SU-DHL-6 (cell line): Measurements from ENCODE around the gene MRPL21.
"Not testable (repeated sequence)": the region's sequence is repeated elsewhere in the genome, so short reads cannot be mapped to it uniquely, and the experiment has no call there.

Experiments used
- H2AFZ ChIP-seq: fragments of 200-600 bp; sonication (generic); 2 replicates; pipeline ENCODE4 v1.6.1; 2014; ENCODE audit warnings: low read depth, mild to moderate bottlenecking, moderate library complexity, mixed read lengths, antibody characterized with exemption, low read length; ENCODE audit not compliant: severe bottlenecking
- H3F3A ChIP-seq: fragments of 200-600 bp; shearing (Covaris generic); 2 replicates; pipeline ENCODE4 v1.6.0; 2016; ENCODE audit warnings: antibody characterized with exemption, mild to moderate bottlenecking; ENCODE audit not compliant: insufficient read depth
- H3K27ac ChIP-seq: fragments of 200-600 bp; sonication (generic); 2 replicates; pipeline ENCODE4 v1.5.1; 2016; ENCODE audit warnings: low read depth, mild to moderate bottlenecking, low read length, moderate library complexity, mixed read lengths
- H3K27me3 ChIP-seq: fragments of 200-600 bp; sonication (generic), shearing (Covaris generic); 2 replicates; pipeline ENCODE4 v1.6.0; 2014; ENCODE audit warnings: mild to moderate bottlenecking, low read length
- H3K36me3 ChIP-seq: fragments of 200-600 bp; sonication (generic); 2 replicates; pipeline ENCODE4 v1.6.1; 2014; ENCODE audit warnings: mild to moderate bottlenecking, low read length, mixed read lengths
- H3K4me2 ChIP-seq: fragments of 300-600, 200-600 bp; shearing (Covaris generic), sonication (generic); 2 replicates; pipeline ENCODE4 v1.6.0; 2014; ENCODE audit warnings: low read length, low read depth, mild to moderate bottlenecking; ENCODE audit not compliant: poor library complexity, severe bottlenecking
- H3K4me3 ChIP-seq: fragments of 200-600 bp; sonication (generic); 2 replicates; pipeline ENCODE4 v1.5.1; 2014; ENCODE audit warnings: antibody characterized with exemption, low read length, mild to moderate bottlenecking, mixed read lengths; ENCODE audit not compliant: insufficient read depth, poor library complexity, severe bottlenecking
- H3K79me2 ChIP-seq: fragments of 200-600 bp; sonication (generic); 2 replicates; pipeline ENCODE4 v1.6.1; 2014; ENCODE audit warnings: mild to moderate bottlenecking, low read length, moderate library complexity; ENCODE audit not compliant: insufficient read depth
- H3K9ac ChIP-seq: fragments of 200-600 bp; sonication (generic); 2 replicates; pipeline ENCODE4 v1.7.0; 2014; ENCODE audit warnings: mild to moderate bottlenecking, low read length
- H3K9me2 ChIP-seq: fragments of 200-600 bp; sonication (generic); replicated peaks from 2 replicates; pipeline ENCODE4 v1.6.1; 2014; ENCODE audit warnings: low read length; ENCODE audit not compliant: insufficient read depth
- H3K9me3 ChIP-seq: fragments of 200-600 bp; sonication (generic); 2 replicates; pipeline ENCODE4 v1.6.1; 2014; ENCODE audit warnings: low read length, mixed read lengths; ENCODE audit not compliant: insufficient read depth
- H4K20me1 ChIP-seq: fragments of 200-600 bp; sonication (generic); 2 replicates; pipeline ENCODE4 v1.6.1; 2014; ENCODE audit warnings: low read depth, mild to moderate bottlenecking, antibody characterized with exemption, low read length, moderate library complexity, mixed read lengths
- EZH2phosphoT487 ChIP-seq: fragments of 200-600 bp; sonication (generic), shearing (Covaris generic); conservative IDR thresholded peaks from 2 replicates; pipeline ENCODE4 v1.6.1; 2018; ENCODE audit warnings: mild to moderate bottlenecking, antibody characterized with exemption, low read length, moderate library complexity, mixed read lengths
- TF ChIP-seq, protein P1 (sequence below): fragments of 200-600 bp; sonication (generic); IDR thresholded peaks from one replicate; pipeline ENCODE4 v1.5.1; 2017; ENCODE audit warnings: antibody characterized with exemption, mild to moderate bottlenecking, low read length, moderate library complexity; ENCODE audit not compliant: insufficient read depth, poor library complexity, severe bottlenecking

Gene MRPL21

DNA sequence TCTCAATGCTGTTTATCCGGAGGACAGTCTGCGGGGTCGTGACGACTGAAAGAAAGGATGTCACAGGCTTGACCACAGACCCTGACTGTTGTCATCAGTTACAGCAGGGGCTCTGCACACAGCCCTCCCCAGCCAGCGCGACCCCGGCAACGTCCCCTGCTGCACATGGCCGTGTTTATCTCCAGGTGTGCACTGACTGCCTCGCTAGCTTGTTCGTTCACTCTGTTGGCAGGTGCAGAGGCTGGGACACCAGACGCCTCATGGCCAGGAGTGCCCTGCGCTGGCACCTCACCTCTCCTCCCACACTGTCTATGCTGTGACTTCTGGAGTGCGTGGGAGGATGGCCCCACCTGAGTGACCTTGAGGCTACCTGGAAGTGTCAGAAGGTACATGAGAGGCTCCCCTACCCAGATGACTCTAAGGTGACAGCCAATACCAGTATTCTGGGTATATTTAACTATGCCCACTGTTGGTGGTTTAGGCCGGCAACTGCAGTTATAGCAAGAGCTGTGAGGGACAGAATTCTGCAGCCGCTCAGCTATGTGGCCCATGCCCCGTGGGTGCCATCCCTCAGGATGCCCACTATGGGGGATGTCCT lies 12.2 kb downstream of the MRPL21 start:
- Histone ChIP-seq H3K9ac (no peak overlapping the region), H3F3A (no peaks in the 10 kb centered on the region), H3K27ac (no peak overlapping the region), H3K36me3 (no peaks in the 10 kb centered on the region; the same call in 1 of the 2 replicates), H4K20me1 (no peaks in the 10 kb centered on the region), H3K9me2 (no peaks in the 10 kb centered on the region), H3K9me3 (no peaks in the 10 kb centered on the region), H2AFZ (no peak overlapping the region), H3K4me2 (no peak overlapping the region), H3K4me3 (no peak overlapping the region), H3K79me2 (no peaks in the 10 kb centered on the region), H3K27me3 (no peaks in the 10 kb centered on the region)
- TF ChIP-seq, protein P1, sequence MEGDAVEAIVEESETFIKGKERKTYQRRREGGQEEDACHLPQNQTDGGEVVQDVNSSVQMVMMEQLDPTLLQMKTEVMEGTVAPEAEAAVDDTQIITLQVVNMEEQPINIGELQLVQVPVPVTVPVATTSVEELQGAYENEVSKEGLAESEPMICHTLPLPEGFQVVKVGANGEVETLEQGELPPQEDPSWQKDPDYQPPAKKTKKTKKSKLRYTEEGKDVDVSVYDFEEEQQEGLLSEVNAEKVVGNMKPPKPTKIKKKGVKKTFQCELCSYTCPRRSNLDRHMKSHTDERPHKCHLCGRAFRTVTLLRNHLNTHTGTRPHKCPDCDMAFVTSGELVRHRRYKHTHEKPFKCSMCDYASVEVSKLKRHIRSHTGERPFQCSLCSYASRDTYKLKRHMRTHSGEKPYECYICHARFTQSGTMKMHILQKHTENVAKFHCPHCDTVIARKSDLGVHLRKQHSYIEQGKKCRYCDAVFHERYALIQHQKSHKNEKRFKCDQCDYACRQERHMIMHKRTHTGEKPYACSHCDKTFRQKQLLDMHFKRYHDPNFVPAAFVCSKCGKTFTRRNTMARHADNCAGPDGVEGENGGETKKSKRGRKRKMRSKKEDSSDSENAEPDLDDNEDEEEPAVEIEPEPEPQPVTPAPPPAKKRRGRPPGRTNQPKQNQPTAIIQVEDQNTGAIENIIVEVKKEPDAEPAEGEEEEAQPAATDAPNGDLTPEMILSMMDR = no peak
- no peak for TF ChIP-seq EZH2phosphoT487

DNA sequence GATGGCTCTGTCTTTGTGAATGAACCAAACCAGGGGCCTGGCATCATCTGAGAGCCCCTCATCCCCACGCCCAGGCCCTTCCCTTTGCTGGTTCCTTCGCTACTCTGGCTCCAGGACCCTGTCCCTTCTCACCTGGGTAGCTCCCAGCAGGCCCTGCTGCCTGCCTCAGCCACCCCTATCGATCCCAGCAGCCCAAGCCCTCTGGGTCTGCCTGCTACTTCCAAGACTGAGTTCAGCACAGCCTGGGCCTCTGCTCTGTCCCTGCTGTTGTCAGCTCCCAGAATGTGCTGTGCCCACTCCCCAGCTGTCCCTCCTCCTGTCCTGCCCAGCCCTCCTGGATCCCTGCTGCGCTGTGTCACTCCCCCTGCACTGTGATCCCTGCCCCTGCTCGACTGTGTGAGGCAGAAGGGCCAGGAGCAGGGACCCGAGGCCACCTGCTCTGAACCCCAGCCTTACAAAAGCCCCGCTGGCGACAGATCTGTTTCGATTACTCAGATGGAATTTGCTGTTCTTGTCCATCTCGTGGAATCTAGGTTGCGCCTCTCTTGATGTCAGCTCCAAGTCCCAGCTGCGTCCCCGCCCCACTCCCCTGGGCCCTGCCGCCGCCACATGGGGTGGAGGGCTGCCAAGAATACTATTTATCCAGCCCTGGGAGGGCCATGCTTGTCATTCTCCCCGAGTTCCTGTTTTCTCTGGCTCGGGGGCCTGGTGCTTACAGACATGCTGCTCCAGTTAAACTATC lies 13.0 kb downstream of the MRPL21 start:
- H4K20me1 ChIP-seq = no peaks in the 10 kb centered on the region
- no peaks in the 10 kb centered on the region for H3K27me3 ChIP-seq
- TF ChIP-seq, protein P1 = no peak
- no peak for TF ChIP-seq EZH2phosphoT487
- no peak overlapping the region for H3K27ac ChIP-seq
- no peak overlapping the region for H3K4me2 ChIP-seq
- H2AFZ ChIP-seq = no peak overlapping the region
- no peaks in the 10 kb centered on the region for H3K79me2 ChIP-seq
- H3K9me3 ChIP-seq = no peaks in the 10 kb centered on the region
- H3F3A ChIP-seq = no peaks in the 10 kb centered on the region
- H3K4me3 ChIP-seq = no peak overlapping the region
- no peak overlapping the region for H3K9ac ChIP-seq
- H3K9me2 ChIP-seq = no peaks in the 10 kb centered on the region
- no peaks in the 10 kb centered on the region; the same call in 1 of the 2 replicates for H3K36me3 ChIP-seq

DNA sequence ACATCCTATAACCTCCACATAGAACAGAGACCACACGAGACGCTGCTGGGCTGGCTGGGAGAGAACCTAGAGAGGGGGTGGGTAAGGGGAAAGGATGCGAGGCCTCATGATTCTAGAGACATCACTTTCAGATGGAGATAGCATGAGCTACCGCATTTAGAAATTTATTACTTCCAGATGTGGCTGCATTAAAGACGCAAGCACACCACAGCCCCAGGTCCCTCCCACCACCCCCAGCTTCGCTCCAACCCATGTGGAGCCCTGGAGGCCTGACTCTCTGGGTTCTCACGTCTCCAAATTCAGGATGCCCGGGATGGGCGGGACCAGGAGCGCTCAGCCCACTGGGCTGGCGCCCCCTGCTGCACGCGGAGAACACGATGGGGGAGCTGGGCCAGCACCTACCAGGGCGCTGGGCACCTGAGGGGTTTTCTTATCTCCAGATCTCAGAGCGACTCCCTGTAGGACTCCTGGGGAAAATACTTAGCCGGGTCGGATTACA lies 13.6 kb downstream of the MRPL21 start:
- no peaks in the 10 kb centered on the region for H3K79me2 ChIP-seq
- TF ChIP-seq, protein P1 = peak; percentile 17
- no peak for TF ChIP-seq EZH2phosphoT487
- no peak overlapping the region for H3K4me3 ChIP-seq
- H3K27ac ChIP-seq = no peak overlapping the region
- no peak overlapping the region for H3K9ac ChIP-seq
- H3K27me3 ChIP-seq = no peaks in the 10 kb centered on the region
- H2AFZ ChIP-seq = no peak overlapping the region
- H3F3A ChIP-seq = no peaks in the 10 kb centered on the region
- H3K9me2 ChIP-seq = no peaks in the 10 kb centered on the region
- H3K36me3 ChIP-seq = no peaks in the 10 kb centered on the region; the same call in 1 of the 2 replicates
- no peaks in the 10 kb centered on the region for H4K20me1 ChIP-seq
- H3K9me3 ChIP-seq = no peaks in the 10 kb centered on the region
- no peak overlapping the region for H3K4me2 ChIP-seq

DNA sequence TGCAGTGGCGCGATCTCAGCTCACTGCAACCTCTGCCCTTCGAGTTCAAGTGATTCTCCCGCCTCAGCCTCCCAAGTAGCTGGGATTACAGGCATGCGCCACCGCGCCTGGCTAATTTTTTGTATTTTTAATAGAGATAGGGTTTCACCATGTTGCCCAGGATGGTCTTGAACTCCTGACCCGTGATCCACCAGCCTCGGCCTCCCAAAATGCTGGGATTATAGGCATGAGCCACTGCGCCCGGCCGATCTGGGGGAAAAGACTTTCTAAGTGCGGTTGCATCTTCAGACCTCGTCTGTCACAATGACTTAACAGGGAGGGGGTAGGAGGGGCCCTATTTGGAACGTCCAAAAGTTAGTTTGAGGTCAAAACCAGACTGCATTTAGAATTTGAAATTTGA lies 18.8 kb downstream of the MRPL21 start:
- H3K9me2 ChIP-seq, H3K4me2 ChIP-seq, H3K9ac ChIP-seq, H3K27ac ChIP-seq, H3K36me3 ChIP-seq, H3K79me2 ChIP-seq, H3F3A ChIP-seq, H4K20me1 ChIP-seq, H3K4me3 ChIP-seq, H2AFZ ChIP-seq, H3K9me3 ChIP-seq, H3K27me3 ChIP-seq: not testable (repeated sequence)
